Muscle layer of duodenum (tissue), 2 donors: ENCODE results near the gene TPSD1.
"Not testable (repeated sequence)": the region's sequence is repeated elsewhere in the genome, so short reads cannot be mapped to it uniquely, and the experiment has no call there.

Source experiments
- H3K27ac ChIP-seq: one replicate; pipeline ENCODE4 v1.7.0; 2013; ENCODE audit warnings: mild to moderate bottlenecking, low read length
- H3K27me3 ChIP-seq: one replicate; pipeline ENCODE4 v1.7.0; 2013; ENCODE audit warnings: low read depth, mild to moderate bottlenecking, control low read depth, low read length
- H3K36me3 ChIP-seq, 2 donors: one replicate each; pipeline ENCODE4 v1.7.0; 2013; ENCODE audit warnings: low read length in 2 of 2, control low read depth in 1 of 2, mild to moderate bottlenecking in 1 of 2; ENCODE audit not compliant: insufficient read depth in 2 of 2, control insufficient read depth in 1 of 2
- H3K4me1 ChIP-seq, 2 donors: one replicate each; pipeline ENCODE4 v1.7.0; 2013; ENCODE audit warnings: low read length in 2 of 2, mild to moderate bottlenecking in 2 of 2, control low read depth in 1 of 2, moderate library complexity in 1 of 2; ENCODE audit not compliant: insufficient read depth in 2 of 2, control insufficient read depth in 1 of 2
- H3K4me3 ChIP-seq, 2 donors: one replicate each; pipeline ENCODE4 v1.7.0; 2013; ENCODE audit warnings: low read length in 2 of 2, low read depth in 1 of 2, mild to moderate bottlenecking in 1 of 2
- H3K9me3 ChIP-seq, 2 donors: one replicate each; pipeline ENCODE4 v1.7.0; 2013; ENCODE audit warnings: low read length in 2 of 2, control low read depth in 1 of 2, mild to moderate bottlenecking in 1 of 2; ENCODE audit not compliant: control insufficient read depth in 1 of 2
- donor health status: healthy.

The TPSD1 gene

GRCh38 chr16:1244881-1245280 is 11.0 kb upstream of the TPSD1 start:
- Histone ChIP-seq H3K27me3 (no peaks in the 10 kb centered on the region), H3K9me3 (no peaks in the 10 kb centered on the region), H3K4me1 (no peaks in the 10 kb centered on the region), H3K4me3 (no peak overlapping the region), H3K27ac (no peak overlapping the region), H3K36me3 (no peaks in the 10 kb centered on the region)

- Histone ChIP-seq H3K4me3 (no peak overlapping the region), H3K9me3 (no peaks in the 10 kb centered on the region), H3K36me3 (no peaks in the 10 kb centered on the region), H3K4me1 (no peaks in the 10 kb centered on the region), H3K27me3 (no peaks in the 10 kb centered on the region), H3K27ac (no peak overlapping the region)
Measured at GRCh38 chr16:1245452-1246020, 10.3 kb upstream of the TPSD1 start.

GRCh38 chr16:1247903-1248537 is 7.8 kb upstream of the TPSD1 start:
- not testable (repeated sequence) for H3K36me3 ChIP-seq, H3K27ac ChIP-seq, H3K4me1 ChIP-seq, H3K27me3 ChIP-seq, H3K9me3 ChIP-seq, H3K4me3 ChIP-seq

GRCh38 chr16:1249031-1249755 is 6.7 kb upstream of the TPSD1 start:
- not testable (repeated sequence) for H3K36me3 ChIP-seq, H3K4me3 ChIP-seq, H3K27me3 ChIP-seq, H3K9me3 ChIP-seq, H3K27ac ChIP-seq, H3K4me1 ChIP-seq

- H3K27ac ChIP-seq, H3K4me1 ChIP-seq, H3K4me3 ChIP-seq, H3K9me3 ChIP-seq, H3K36me3 ChIP-seq, H3K27me3 ChIP-seq: not testable (repeated sequence)
Measured at GRCh38 chr16:1253701-1254364, 2.0 kb upstream of the TPSD1 start.

- not testable (repeated sequence) for H3K27me3 ChIP-seq, H3K4me3 ChIP-seq, H3K36me3 ChIP-seq, H3K27ac ChIP-seq, H3K4me1 ChIP-seq, H3K9me3 ChIP-seq
Measured at GRCh38 chr16:1254821-1255220, 1.0 kb upstream of the TPSD1 start.

GRCh38 chr16:1256296-1256873 is 516 bp downstream of the TPSD1 start:
- not testable (repeated sequence) for H3K4me1 ChIP-seq, H3K9me3 ChIP-seq, H3K36me3 ChIP-seq, H3K27me3 ChIP-seq, H3K27ac ChIP-seq, H3K4me3 ChIP-seq

- no peaks in the 10 kb centered on the region for H3K36me3 ChIP-seq
- no peak overlapping the region for H3K4me3 ChIP-seq
- H3K9me3 ChIP-seq: no peaks in the 10 kb centered on the region
- no peaks in the 10 kb centered on the region for H3K4me1 ChIP-seq
- H3K27me3 ChIP-seq: peaks cover 10% of the 10 kb centered on the region
- H3K27ac ChIP-seq: no peak overlapping the region
Measured at GRCh38 chr16:1256874-1257322, 1.0 kb downstream of the TPSD1 start.

GRCh38 chr16:1257561-1258224 is 1.8 kb downstream of the TPSD1 start:
- Histone ChIP-seq H3K4me3 (no peak overlapping the region), H3K36me3 (no peaks in the 10 kb centered on the region), H3K9me3 (no peaks in the 10 kb centered on the region), H3K4me1 (no peaks in the 10 kb centered on the region), H3K27ac (no peak overlapping the region), H3K27me3 (peaks cover 10% of the 10 kb centered on the region)

GRCh38 chr16:1258225-1258600 is 2.3 kb downstream of the TPSD1 start:
- no peaks in the 10 kb centered on the region for H3K9me3 ChIP-seq
- peaks cover 10% of the 10 kb centered on the region for H3K27me3 ChIP-seq
- H3K36me3 ChIP-seq: no peaks in the 10 kb centered on the region
- H3K4me1 ChIP-seq: no peaks in the 10 kb centered on the region
- H3K4me3 ChIP-seq: no peak overlapping the region
- H3K27ac ChIP-seq: no peak overlapping the region
